ENCODE results near the gene AGMAT. TPM values are rescaled to one million over a fixed set of nuclear protein-coding genes. Genes with fewer than 3 reads are reported as not detected.
"Not testable (repeated sequence)": the region's sequence is repeated elsewhere in the genome, so short reads cannot be mapped to it uniquely, and the experiment has no call there.

AGMAT gene
- total and polyA plus RNA-seq, 4 donors = 0.13 to 1.4 (median 0.15) TPM

- Histone ChIP-seq H3K4me1 (ENCODE audit: control insufficient read depth in 1 of 2, insufficient read depth in 2 of 2, low read length in 2 of 2) (no peaks in the 10 kb centered on the region), H3K36me3 (ENCODE audit: control insufficient read depth in 1 of 2, insufficient read depth in 2 of 2, low read length in 1 of 2) (no peaks in the 10 kb centered on the region), H3K9me3 (ENCODE audit: control insufficient read depth, low read length) (no peaks in the 10 kb centered on the region), H3K27ac (ENCODE audit: low read depth in 1 of 2, low read length in 2 of 2) (peak within 1 kb of the TSS; percentile 85 to 97), H3K27me3 (ENCODE audit: control insufficient read depth in 1 of 2, insufficient read depth in 2 of 2, low read length in 1 of 2) (no peaks in the 10 kb centered on the region), H3K4me3 (ENCODE audit: low read length in 2 of 2) (peak within 1 kb of the TSS; percentile 38 to 91)
- intact Hi-C loops (cut with DNase I) = loop anchor here in 1 of 2 donors (5.0 to 10.0 kb wide), 2 partner anchors 67 to 90 kb away; partner anchors contain the start of genes DNAJC16 and PLEKHM2
- WGBS, 2 donors = 0 to 1% methylated on average over 57 to 86 of the region's 86 CpGs
- ATAC-seq (ENCODE audit: low FRiP score) (peak; percentile 96), DNase-seq (peak; percentile 98)
These were observed 32.6 kb upstream of the AGMAT start, which contains the start of gene DDI2 for GRCh38 chr1:15617173-15618076. TSS of gene DDI2 (plus strand) at chr1:15617458. CDS start at chr1:15617671, 213 bp downstream.

DNA sequence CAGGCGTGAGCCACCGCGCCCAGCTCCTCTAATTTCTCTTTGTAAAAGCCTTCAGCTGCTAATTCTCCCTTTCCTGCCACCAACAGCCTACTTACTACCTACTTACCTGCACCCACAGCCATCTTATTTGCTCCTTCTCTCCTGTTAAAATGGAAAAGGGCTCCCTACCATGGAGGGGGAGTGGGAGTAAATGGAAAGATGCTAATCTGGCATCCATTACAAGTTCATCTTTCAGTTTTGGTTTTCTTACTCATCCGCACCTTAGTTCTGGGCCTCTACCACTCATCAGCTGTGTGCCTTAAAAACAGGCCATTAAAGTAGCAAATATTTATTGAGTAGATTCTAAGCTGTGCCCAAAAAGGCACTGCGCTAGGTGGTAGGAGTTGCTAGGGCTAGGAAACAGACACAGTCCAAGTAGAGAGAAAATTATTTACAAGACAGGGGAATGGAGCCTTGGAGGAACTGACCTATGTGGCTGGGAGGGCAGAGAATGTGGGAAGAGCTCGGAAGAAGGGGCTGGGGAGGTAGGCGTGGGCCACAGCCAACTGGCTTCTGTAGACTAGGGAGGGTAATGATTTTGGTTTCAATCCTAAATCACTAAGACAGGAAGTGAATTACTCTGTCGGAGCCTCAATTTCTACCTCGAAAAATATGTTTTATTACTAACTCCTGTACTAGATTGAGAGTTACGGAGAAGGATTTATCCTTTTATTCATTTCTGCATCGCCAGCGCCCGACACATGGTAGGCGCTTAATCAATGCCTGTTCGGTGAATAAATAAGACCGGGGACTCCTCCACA is 31.7 kb upstream of the AGMAT start:
- Histone ChIP-seq H3K27me3 (ENCODE audit: control insufficient read depth in 1 of 2, insufficient read depth in 2 of 2, low read length in 1 of 2) (no peaks in the 10 kb centered on the region), H3K36me3 (ENCODE audit: control insufficient read depth in 1 of 2, insufficient read depth in 2 of 2, low read length in 1 of 2) (no peaks in the 10 kb centered on the region), H3K9me3 (ENCODE audit: control insufficient read depth, low read length) (no peaks in the 10 kb centered on the region), H3K4me3 (ENCODE audit: low read length in 2 of 2) (peak overlapping the region; percentile 38 to 44), H3K4me1 (ENCODE audit: control insufficient read depth in 1 of 2, insufficient read depth in 2 of 2, low read length in 2 of 2) (no peaks in the 10 kb centered on the region), H3K27ac (ENCODE audit: low read depth in 1 of 2, low read length in 2 of 2) (peak overlapping the region; percentile 85 to 97)
- intact Hi-C loops (cut with DNase I) = loop anchor here in 1 of 2 donors (5.0 to 10.0 kb wide), 2 partner anchors 68 to 89 kb away; partner anchors contain the start of genes DNAJC16 and PLEKHM2
- 25% methylated on average over 16 of the region's 16 CpGs for WGBS, 2 donors
- ATAC-seq (ENCODE audit: low FRiP score) (peak; percentile 31), DNase-seq (no peak)

DNA sequence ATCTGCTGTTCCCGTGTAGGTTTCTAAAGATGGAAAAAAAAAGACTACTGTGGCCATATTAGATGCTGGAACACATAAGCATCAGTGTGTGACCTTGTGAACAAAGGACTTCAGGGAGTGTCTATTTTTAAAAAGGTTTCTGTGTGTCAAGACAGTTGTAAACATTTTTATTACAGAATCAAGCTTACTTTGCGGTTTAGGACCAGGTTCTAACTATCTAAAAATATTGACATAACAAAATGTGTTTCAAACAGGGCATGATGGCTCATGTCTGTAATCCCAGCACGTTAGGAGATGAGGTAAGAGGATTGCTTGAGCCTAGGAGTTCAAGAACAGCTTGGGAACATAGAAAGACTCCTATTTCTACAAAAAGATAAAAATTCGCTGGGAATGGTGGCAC is 25.3 kb upstream of the AGMAT start:
- intact Hi-C loops (cut with DNase I) = loop anchor here in 1 of 2 donors (10.0 kb wide), 1 partner anchor 75 kb away; the partner anchor contains the start of gene PLEKHM2
- no peak for ATAC-seq (ENCODE audit: low FRiP score)
- WGBS, 2 donors = 65 to 68% methylated on average over 4 of the region's 4 CpGs

GRCh38 chr1:15609631-15610030 is 24.8 kb upstream of the AGMAT start:
- H3K4me3 ChIP-seq (ENCODE audit: low read length in 2 of 2) = no peak overlapping the region
- H3K4me1 ChIP-seq (ENCODE audit: control insufficient read depth in 1 of 2, insufficient read depth in 2 of 2, low read length in 2 of 2) = no peaks in the 10 kb centered on the region
- no peaks in the 10 kb centered on the region for H3K27me3 ChIP-seq (ENCODE audit: control insufficient read depth in 1 of 2, insufficient read depth in 2 of 2, low read length in 1 of 2)
- no peak overlapping the region for H3K27ac ChIP-seq (ENCODE audit: low read depth in 1 of 2, low read length in 2 of 2)
- ATAC-seq (ENCODE audit: low FRiP score) (no peak), DNase-seq (no peak)
- intact Hi-C loops (cut with DNase I) = loop anchor here in 1 of 2 donors (10.0 kb wide), 1 partner anchor 75 kb away; the partner anchor contains the start of gene PLEKHM2
- peaks cover 2% of the 10 kb centered on the region for H3K9me3 ChIP-seq (ENCODE audit: control insufficient read depth, low read length)
- H3K36me3 ChIP-seq (ENCODE audit: control insufficient read depth in 1 of 2, insufficient read depth in 2 of 2, low read length in 1 of 2) = no peaks in the 10 kb centered on the region
- 81 to 87% methylated on average over 7 of the region's 7 CpGs for WGBS, 2 donors

More for the DNA sequence above, 25.3 kb upstream of the AGMAT start:
- H3K9me3 ChIP-seq (ENCODE audit: control insufficient read depth, low read length) = peaks cover 2% of the 10 kb centered on the region
- no peaks in the 10 kb centered on the region for H3K36me3 ChIP-seq (ENCODE audit: control insufficient read depth in 1 of 2, insufficient read depth in 2 of 2, low read length in 1 of 2)
- H3K4me1 ChIP-seq (ENCODE audit: control insufficient read depth in 1 of 2, insufficient read depth in 2 of 2, low read length in 2 of 2) = no peaks in the 10 kb centered on the region
- H3K27ac ChIP-seq (ENCODE audit: low read depth in 1 of 2, low read length in 2 of 2) = no peak overlapping the region
- DNase-seq = no peak
- no peaks in the 10 kb centered on the region for H3K27me3 ChIP-seq (ENCODE audit: control insufficient read depth in 1 of 2, insufficient read depth in 2 of 2, low read length in 1 of 2)
- no peak overlapping the region for H3K4me3 ChIP-seq (ENCODE audit: low read length in 2 of 2)

- Histone ChIP-seq H3K9me3 (ENCODE audit: control insufficient read depth, low read length) (peaks cover 2% of the 10 kb centered on the region), H3K27me3 (ENCODE audit: control insufficient read depth in 1 of 2, insufficient read depth in 2 of 2, low read length in 1 of 2) (no peaks in the 10 kb centered on the region), H3K4me1 (ENCODE audit: control insufficient read depth in 1 of 2, insufficient read depth in 2 of 2, low read length in 2 of 2) (no peaks in the 10 kb centered on the region), H3K36me3 (ENCODE audit: control insufficient read depth in 1 of 2, insufficient read depth in 2 of 2, low read length in 1 of 2) (no peaks in the 10 kb centered on the region), H3K27ac (ENCODE audit: low read depth in 1 of 2, low read length in 2 of 2) (no peak overlapping the region), H3K4me3 (ENCODE audit: low read length in 2 of 2) (no peak overlapping the region)
- intact Hi-C loops (cut with DNase I) = no loop called here
- DNase-seq = peak in 1 of 2 donors; percentile 13
- ATAC-seq (ENCODE audit: low FRiP score) = no peak
- 86% methylated on average over 11 of the region's 11 CpGs for WGBS, 2 donors
These were observed 20.8 kb upstream of the AGMAT start for GRCh38 chr1:15605398-15606383.

DNA sequence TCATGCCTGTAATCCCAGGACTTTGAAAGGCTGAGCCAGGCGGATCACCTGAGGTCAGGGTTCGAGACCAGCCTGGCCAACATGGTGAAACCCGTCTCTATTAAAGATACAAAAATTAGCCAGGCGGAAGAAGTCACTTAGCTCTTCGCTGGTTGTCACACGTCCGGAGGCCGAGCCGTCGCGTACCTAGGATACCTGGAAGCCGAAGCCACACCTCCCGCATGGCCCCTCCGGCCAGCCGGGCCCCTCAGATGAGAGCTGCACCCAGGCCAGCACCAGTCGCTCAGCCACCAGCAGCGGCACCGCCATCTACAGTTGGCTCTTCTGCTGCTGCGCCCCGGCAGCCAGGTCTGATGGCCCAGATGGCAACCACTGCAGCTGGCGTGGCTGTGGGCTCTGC is 19.5 kb upstream of the AGMAT start:
- H3K4me3 ChIP-seq (ENCODE audit: low read length in 2 of 2); H3K36me3 ChIP-seq (ENCODE audit: control insufficient read depth in 1 of 2, insufficient read depth in 2 of 2, low read length in 1 of 2); H3K4me1 ChIP-seq (ENCODE audit: control insufficient read depth in 1 of 2, insufficient read depth in 2 of 2, low read length in 2 of 2); intact Hi-C loops (cut with DNase I); H3K27me3 ChIP-seq (ENCODE audit: control insufficient read depth in 1 of 2, insufficient read depth in 2 of 2, low read length in 1 of 2); ATAC-seq (ENCODE audit: low FRiP score); H3K9me3 ChIP-seq (ENCODE audit: control insufficient read depth, low read length); H3K27ac ChIP-seq (ENCODE audit: low read depth in 1 of 2, low read length in 2 of 2): not testable (repeated sequence)
- peak in 1 of 2 donors; percentile 70 for DNase-seq
- 95 to 96% methylated on average over 21 of the region's 21 CpGs for WGBS, 2 donors

DNA sequence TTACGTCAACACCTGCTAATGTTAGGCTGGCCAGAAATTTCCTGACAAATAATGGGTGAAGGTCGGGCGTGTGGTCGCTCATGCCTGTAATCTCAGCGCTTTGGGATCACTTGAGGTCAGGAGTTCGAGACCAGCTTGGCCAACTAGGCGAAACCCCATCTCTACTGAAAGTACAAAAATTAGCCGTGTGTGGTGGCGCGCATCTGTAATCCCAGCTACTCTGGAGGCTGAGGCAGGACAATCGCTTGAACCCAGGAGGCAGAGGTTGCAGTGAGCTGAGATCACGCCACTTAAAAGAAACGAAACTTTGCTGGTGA is 19.1 kb upstream of the AGMAT start:
- ATAC-seq (ENCODE audit: low FRiP score) = not testable (repeated sequence)

More for the DNA sequence above, 19.1 kb upstream of the AGMAT start:
- H3K4me1 ChIP-seq (ENCODE audit: control insufficient read depth in 1 of 2, insufficient read depth in 2 of 2, low read length in 2 of 2); H3K27me3 ChIP-seq (ENCODE audit: control insufficient read depth in 1 of 2, insufficient read depth in 2 of 2, low read length in 1 of 2); DNase-seq; intact Hi-C loops (cut with DNase I); H3K36me3 ChIP-seq (ENCODE audit: control insufficient read depth in 1 of 2, insufficient read depth in 2 of 2, low read length in 1 of 2); H3K9me3 ChIP-seq (ENCODE audit: control insufficient read depth, low read length): not testable (repeated sequence)
- Histone ChIP-seq H3K27ac (ENCODE audit: low read depth in 1 of 2, low read length in 2 of 2) (peak overlapping the region in 1 of 2 donors; percentile 87), H3K4me3 (ENCODE audit: low read length in 2 of 2) (peak overlapping the region in 1 of 2 donors; percentile 19)
- WGBS, 2 donors = 58 to 61% methylated on average over 13 of the region's 13 CpGs

Measured in aorta (tissue), 5 donors.